Neural cell (in vitro differentiated cells): Measurements from ENCODE around the gene NXPH2. TPM values are rescaled to one million over a fixed set of nuclear protein-coding genes. Genes with fewer than 3 reads are reported as not detected.

Source experiments
- H2AFZ ChIP-seq: fragments of 200-600, 300-800 bp; sonication (generic), shearing (Covaris generic); 2 replicates; pipeline ENCODE4 v1.6.0; 2014; ENCODE audit warnings: low read depth, mild to moderate bottlenecking, antibody characterized with exemption, low read length, moderate library complexity
- H3F3A ChIP-seq: fragments of 200-600 bp; shearing (Covaris generic); 2 replicates; pipeline ENCODE4 v1.6.1; 2016; ENCODE audit warnings: mild to moderate bottlenecking, moderate library complexity, mixed read lengths, antibody characterized with exemption, low read length; ENCODE audit not compliant: insufficient read depth, poor library complexity, severe bottlenecking
- H3K27ac ChIP-seq: fragments of 200-600, 300-800 bp; sonication (generic), shearing (Covaris generic); 2 replicates; pipeline ENCODE4 v1.5.1; 2014; ENCODE audit warnings: mild to moderate bottlenecking, low read length, moderate library complexity
- H3K27me3 ChIP-seq: fragments of 300-800, 200-600 bp; sonication (generic), shearing (Covaris generic); 2 replicates; pipeline ENCODE4 v1.6.0; 2014; ENCODE audit warnings: mild to moderate bottlenecking, low read depth, low read length, moderate library complexity; ENCODE audit not compliant: insufficient read depth
- H3K36me3 ChIP-seq: fragments of 300-800, 200-600 bp; sonication (generic), shearing (Covaris generic); 2 replicates; pipeline ENCODE4 v1.5.1; 2014; ENCODE audit warnings: mild to moderate bottlenecking, antibody characterized with exemption, low read length, moderate library complexity; ENCODE audit not compliant: insufficient read depth
- H3K4me2 ChIP-seq: fragments of 300-800, 200-600 bp; sonication (generic), shearing (Covaris generic); 2 replicates; pipeline ENCODE4 v1.6.0; 2014; ENCODE audit warnings: mild to moderate bottlenecking, low read length
- H3K4me3 ChIP-seq: fragments of 300-800, 200-600 bp; sonication (generic), shearing (Covaris generic); 2 replicates; pipeline ENCODE4 v1.5.1; 2014; ENCODE audit warnings: mild to moderate bottlenecking, low read length, moderate library complexity
- H3K79me2 ChIP-seq: fragments of 200-600 bp; shearing (Covaris generic); replicated peaks from 2 replicates; pipeline ENCODE4 v1.6.0; 2014; ENCODE audit warnings: mild to moderate bottlenecking, low read length, moderate library complexity; ENCODE audit not compliant: insufficient read depth
- H3K9ac ChIP-seq: fragments of 300-800, 200-600 bp; sonication (generic), shearing (Covaris generic); 2 replicates; pipeline ENCODE4 v1.6.1; 2016; ENCODE audit warnings: mild to moderate bottlenecking, low read length, mixed read lengths
- H3K9me2 ChIP-seq: fragments of 200-600 bp; shearing (Covaris generic); 2 replicates; pipeline ENCODE4 v1.6.1; 2016; ENCODE audit warnings: mild to moderate bottlenecking, low read length, mixed read lengths; ENCODE audit not compliant: insufficient read depth
- H3K9me3 ChIP-seq: fragments of 200-600, 300-800 bp; sonication (generic), shearing (Covaris generic); 2 replicates; pipeline ENCODE4 v1.6.1; 2016; ENCODE audit warnings: mild to moderate bottlenecking, mixed run types, low read length, moderate library complexity, mixed read lengths
- H4K20me1 ChIP-seq: fragments of 200-600 bp; shearing (Covaris generic); 2 replicates; pipeline ENCODE4 v1.6.1; 2016; ENCODE audit warnings: mild to moderate bottlenecking, mixed run types; ENCODE audit not compliant: insufficient read depth
- CTCF ChIP-seq: fragments of 450-650 bp; IDR thresholded peaks from 2 replicates; pipeline ENCODE4 v1.5.1; 2014; ENCODE audit warnings: antibody characterized with exemption, mild to moderate bottlenecking, moderate library complexity; ENCODE audit not compliant: poor library complexity, severe bottlenecking
- EP300 ChIP-seq: fragments of 450-650 bp; conservative IDR thresholded peaks from 2 replicates; pipeline ENCODE4 v1.6.1; 2014; ENCODE audit warnings: antibody characterized with exemption, mild to moderate bottlenecking, moderate library complexity; ENCODE audit not compliant: poor library complexity, severe bottlenecking
- EZH2 ChIP-seq: fragments of 200-600, 300-800 bp; shearing (Covaris generic), sonication (generic); IDR thresholded peaks from 2 replicates; pipeline ENCODE4 v1.6.1; 2014; ENCODE audit warnings: antibody characterized with exemption, low read length, borderline replicate concordance, mild to moderate bottlenecking; ENCODE audit not compliant: insufficient read depth, poor library complexity, severe bottlenecking
- MXI1 ChIP-seq: fragments of 450-650 bp; conservative IDR thresholded peaks from 2 replicates; pipeline ENCODE4 v1.6.1; 2014; ENCODE audit warnings: antibody characterized with exemption, mild to moderate bottlenecking; ENCODE audit not compliant: poor library complexity, severe bottlenecking
- POLR2AphosphoS5 ChIP-seq: IDR thresholded peaks from 2 replicates; pipeline ENCODE4 v1.6.1; 2012
- RAD21 ChIP-seq: fragments of 450-650 bp; conservative IDR thresholded peaks from 2 replicates; pipeline ENCODE4 v1.6.1; 2014; ENCODE audit warnings: antibody characterized with exemption, mild to moderate bottlenecking, moderate library complexity
- REST ChIP-seq: IDR thresholded peaks from 2 replicates; pipeline ENCODE4 v1.6.1; 2012; ENCODE audit warnings: borderline replicate concordance
- SMC3 ChIP-seq: fragments of 450-650 bp; conservative IDR thresholded peaks from 2 replicates; pipeline ENCODE4 v1.6.1; 2014; ENCODE audit warnings: antibody characterized with exemption, mild to moderate bottlenecking, moderate library complexity; ENCODE audit not compliant: poor library complexity
- TAF1 ChIP-seq: IDR thresholded peaks from 2 replicates; pipeline ENCODE4 v1.6.1; 2012; ENCODE audit warnings: low read depth
- polyA plus RNA-seq: library from polyadenylated mRNA; depleted of rRNA; stranded (reverse); fragments of >200 nt; gene quantifications from 2 replicates; pipeline ENCODE4 v1.2.3, GENCODE V29; 2014

Gene NXPH2
- polyA plus RNA-seq, 1 donor from 2014 or later, result not detected

GRCh38 chr2:138827426-138828054, 47.4 kb upstream of the NXPH2 start:
- Histone ChIP-seq H3K9me3 (no peaks in the 10 kb centered on the region), H3F3A (no peaks in the 10 kb centered on the region), H3K79me2 (no peaks in the 10 kb centered on the region), H2AFZ (no peak overlapping the region), H3K9ac (no peak overlapping the region), H3K4me2 (no peak overlapping the region), H3K27me3 (no peaks in the 10 kb centered on the region), H3K4me3 (no peak overlapping the region), H3K27ac (no peak overlapping the region), H4K20me1 (no peaks in the 10 kb centered on the region), H3K36me3 (no peaks in the 10 kb centered on the region), H3K9me2 (no peaks in the 10 kb centered on the region)
- TF ChIP-seq POLR2AphosphoS5 (no peak), CTCF (peak; percentile 79), RAD21 (peak; percentile 81), SMC3 (peak; percentile 81)

GRCh38 chr2:138823666-138824065, 43.5 kb upstream of the NXPH2 start:
- Histone ChIP-seq H2AFZ (no peak overlapping the region), H3F3A (no peaks in the 10 kb centered on the region), H3K36me3 (no peaks in the 10 kb centered on the region), H4K20me1 (no peaks in the 10 kb centered on the region), H3K9me2 (no peaks in the 10 kb centered on the region), H3K27ac (no peak overlapping the region), H3K9me3 (no peaks in the 10 kb centered on the region), H3K79me2 (no peaks in the 10 kb centered on the region), H3K4me2 (no peak overlapping the region), H3K4me3 (no peak overlapping the region), H3K27me3 (no peaks in the 10 kb centered on the region), H3K9ac (no peak overlapping the region)
- TF ChIP-seq MXI1 (no peak), TAF1 (no peak), SMC3 (no peak), EP300 (no peak), RAD21 (no peak), POLR2AphosphoS5 (no peak), REST (no peak), CTCF (no peak), EZH2 (no peak)
